Mesendoderm (in vitro differentiated cells): ENCODE results near the gene MED29.

Experiments used
- DNase-seq: peaks from one replicate; pipeline ENCODE4 v3.0.0; 2013
- H2AK5ac ChIP-seq: 2 replicates; pipeline ENCODE4 v1.6.1; 2013; ENCODE audit warnings: low read length, inconsistent platforms
- H2BK120ac ChIP-seq: 2 replicates; pipeline ENCODE4 v1.6.1; 2013; ENCODE audit warnings: low read depth, mild to moderate bottlenecking, low read length, moderate library complexity, mixed read lengths
- H2BK15ac ChIP-seq: replicated peaks from 2 replicates; pipeline ENCODE4 v1.6.1; 2013; ENCODE audit warnings: low read depth, mild to moderate bottlenecking, moderate library complexity
- H2BK5ac ChIP-seq: 2 replicates; pipeline ENCODE4 v1.6.1; 2013; ENCODE audit warnings: low read length, inconsistent platforms
- H3K18ac ChIP-seq: 2 replicates; pipeline ENCODE4 v1.6.1; 2013; ENCODE audit warnings: mild to moderate bottlenecking, low read length, mixed read lengths
- H3K23ac ChIP-seq: one replicate; pipeline ENCODE4 v1.6.1; 2013; ENCODE audit warnings: low read length
- H3K27ac ChIP-seq: 2 replicates; pipeline ENCODE4 v1.5.1; 2013; ENCODE audit warnings: low read depth, mild to moderate bottlenecking, inconsistent platforms, low read length, moderate library complexity
- H3K27me3 ChIP-seq: 2 replicates; pipeline ENCODE4 v1.6.1; 2013; ENCODE audit warnings: low read length, control low read depth, mild to moderate bottlenecking, inconsistent platforms; ENCODE audit not compliant: insufficient read depth, poor library complexity
- H3K36me3 ChIP-seq: 2 replicates; pipeline ENCODE4 v1.6.1; 2013; ENCODE audit warnings: low read length, inconsistent platforms; ENCODE audit not compliant: control insufficient read depth, insufficient read depth
- H3K4ac ChIP-seq: one replicate; pipeline ENCODE4 v1.6.1; 2013; ENCODE audit warnings: low read depth, mild to moderate bottlenecking, low read length, moderate library complexity
- H3K4me1 ChIP-seq: 2 replicates; pipeline ENCODE4 v1.6.1; 2013; ENCODE audit warnings: low read depth, low read length, inconsistent platforms; ENCODE audit not compliant: control insufficient read depth
- H3K4me2 ChIP-seq: 2 replicates; pipeline ENCODE4 v1.6.1; 2013; ENCODE audit warnings: low read length
- H3K4me3 ChIP-seq: 2 replicates; pipeline ENCODE4 v1.5.1; 2013; ENCODE audit warnings: mild to moderate bottlenecking, low read length
- H3K56ac ChIP-seq: one replicate; pipeline ENCODE4 v1.6.1; 2013; ENCODE audit warnings: low read length
- H3K79me1 ChIP-seq: 2 replicates; pipeline ENCODE4 v1.6.1; 2013; ENCODE audit warnings: low read length, inconsistent platforms
- H3K79me2 ChIP-seq: 2 replicates; pipeline ENCODE4 v1.6.1; 2013; ENCODE audit warnings: mild to moderate bottlenecking, low read length; ENCODE audit not compliant: control insufficient read depth, insufficient read depth
- H3K9ac ChIP-seq: 2 replicates; pipeline ENCODE4 v1.6.1; 2013; ENCODE audit warnings: low read length, inconsistent platforms
- H4K5ac ChIP-seq: one replicate; pipeline ENCODE4 v1.6.1; 2013; ENCODE audit warnings: low read length
- H4K8ac ChIP-seq: one replicate; pipeline ENCODE4 v1.6.1; 2013; ENCODE audit warnings: low read depth, mild to moderate bottlenecking, control low read depth, low read length, moderate library complexity
- WGBS: extraction: QIAGEN DNeasy Blood & Tissue Kit; methylation state at CpG from one replicate; pipeline ENCODE4 v1.1.7; 2013; ENCODE audit warnings: low lambda C conversion rate, missing lambda C conversion rate; ENCODE audit not compliant: insufficient coverage; ENCODE audit errors: extremely low coverage; 5-methylcytosine and 5-hydroxymethylcytosine counted together

Gene MED29

GRCh38 chr19:39379865-39380396 is 11.2 kb upstream of the MED29 start:
- no peaks in the 10 kb centered on the region for H3K79me1 ChIP-seq
- H2BK5ac ChIP-seq: no peak overlapping the region
- no peak overlapping the region for H3K18ac ChIP-seq
- no peaks in the 10 kb centered on the region for H3K4me1 ChIP-seq
- H3K4me3 ChIP-seq: no peak overlapping the region
- H2BK120ac ChIP-seq: no peak overlapping the region
- H3K36me3 ChIP-seq: peaks cover 21% of the 10 kb centered on the region
- H2AK5ac ChIP-seq: no peak overlapping the region
- no peak overlapping the region for H3K9ac ChIP-seq
- no peak overlapping the region for H4K8ac ChIP-seq
- H3K27me3 ChIP-seq: no peaks in the 10 kb centered on the region
- WGBS: no CpG with 5 or more reads among the region's 14 CpGs
- H3K23ac ChIP-seq: no peak overlapping the region
- H4K5ac ChIP-seq: no peak overlapping the region
- H3K4ac ChIP-seq: no peak overlapping the region
- H3K56ac ChIP-seq: no peak overlapping the region
- H3K27ac ChIP-seq: no peak overlapping the region
- no peak overlapping the region for H3K4me2 ChIP-seq
- no peak overlapping the region for H2BK15ac ChIP-seq
- DNase-seq: no peak
- H3K79me2 ChIP-seq: no peaks in the 10 kb centered on the region

GRCh38 chr19:39380521-39381502 is 10.4 kb upstream of the MED29 start:
- peaks cover 21% of the 10 kb centered on the region for H3K36me3 ChIP-seq
- no peak overlapping the region for H3K23ac ChIP-seq
- no CpG with 5 or more reads among the region's 17 CpGs for WGBS
- H3K27ac ChIP-seq: no peak overlapping the region
- H3K4me1 ChIP-seq: no peaks in the 10 kb centered on the region
- H2AK5ac ChIP-seq: no peak overlapping the region
- no peak overlapping the region for H2BK15ac ChIP-seq
- H3K79me1 ChIP-seq: no peaks in the 10 kb centered on the region
- no peaks in the 10 kb centered on the region for H3K79me2 ChIP-seq
- no peak overlapping the region for H3K4me3 ChIP-seq
- H3K18ac ChIP-seq: no peak overlapping the region
- no peak overlapping the region for H3K56ac ChIP-seq
- H3K27me3 ChIP-seq: no peaks in the 10 kb centered on the region
- H3K4ac ChIP-seq: no peak overlapping the region
- no peak for DNase-seq
- no peak overlapping the region for H2BK120ac ChIP-seq
- no peak overlapping the region for H4K8ac ChIP-seq
- no peak overlapping the region for H3K9ac ChIP-seq
- H2BK5ac ChIP-seq: no peak overlapping the region
- H3K4me2 ChIP-seq: no peak overlapping the region
- no peak overlapping the region for H4K5ac ChIP-seq

GRCh38 chr19:39381910-39382611 is 9.1 kb upstream of the MED29 start:
- Histone ChIP-seq H4K8ac (no peak overlapping the region), H3K36me3 (peaks cover 20% of the 10 kb centered on the region), H2BK15ac (no peak overlapping the region), H2BK5ac (no peak overlapping the region), H3K23ac (no peak overlapping the region), H3K79me1 (no peaks in the 10 kb centered on the region), H2AK5ac (no peak overlapping the region), H3K18ac (no peak overlapping the region), H3K4me2 (no peak overlapping the region), H2BK120ac (no peak overlapping the region), H3K9ac (no peak overlapping the region), H3K56ac (no peak overlapping the region), H3K4me3 (no peak overlapping the region), H3K27me3 (no peaks in the 10 kb centered on the region), H3K4me1 (no peaks in the 10 kb centered on the region), H3K4ac (no peak overlapping the region), H4K5ac (no peak overlapping the region), H3K27ac (no peak overlapping the region), H3K79me2 (no peaks in the 10 kb centered on the region)
- DNase-seq: no peak
- WGBS: no CpG with 5 or more reads among the region's 10 CpGs

GRCh38 chr19:39382991-39383828 is 8.0 kb upstream of the MED29 start:
- Histone ChIP-seq H2AK5ac (no peak overlapping the region), H2BK5ac (no peak overlapping the region), H3K4me1 (no peaks in the 10 kb centered on the region), H3K9ac (no peak overlapping the region), H3K18ac (no peak overlapping the region), H4K8ac (no peak overlapping the region), H3K4me3 (no peak overlapping the region), H2BK120ac (no peak overlapping the region), H3K23ac (no peak overlapping the region), H4K5ac (no peak overlapping the region), H3K79me1 (no peaks in the 10 kb centered on the region), H3K27me3 (no peaks in the 10 kb centered on the region), H3K36me3 (peaks cover 13% of the 10 kb centered on the region), H3K4ac (no peak overlapping the region), H3K27ac (no peak overlapping the region), H3K56ac (no peak overlapping the region), H3K79me2 (no peaks in the 10 kb centered on the region), H2BK15ac (no peak overlapping the region), H3K4me2 (no peak overlapping the region)
- WGBS: no CpG with 5 or more reads among the region's 18 CpGs
- DNase-seq: no peak

- Histone ChIP-seq H2BK120ac (no peak overlapping the region), H3K56ac (no peak overlapping the region), H2BK15ac (no peak overlapping the region), H4K5ac (no peak overlapping the region), H2AK5ac (no peak overlapping the region), H3K9ac (no peak overlapping the region), H2BK5ac (no peak overlapping the region), H4K8ac (no peak overlapping the region), H3K18ac (no peak overlapping the region), H3K79me1 (peaks cover 3% of the 10 kb centered on the region), H3K4me1 (no peaks in the 10 kb centered on the region), H3K23ac (no peak overlapping the region), H3K36me3 (peaks cover 11% of the 10 kb centered on the region), H3K79me2 (peaks cover 3% of the 10 kb centered on the region), H3K27ac (no peak overlapping the region), H3K4me3 (no peak overlapping the region), H3K27me3 (no peaks in the 10 kb centered on the region), H3K4me2 (no peak overlapping the region), H3K4ac (no peak overlapping the region)
- WGBS: no CpG with 5 or more reads among the region's 9 CpGs
- DNase-seq: peak; percentile 23
Measured at GRCh38 chr19:39384839-39385568, 6.2 kb upstream of the MED29 start.
